GM12878 (cell line): Measurements from ENCODE around the gene ANO2. TPM values are rescaled to one million over a fixed set of nuclear protein-coding genes. Genes with fewer than 3 reads are reported as not detected.

Source experiments
- ATAC-seq: fragments of 200-7000 bp; cut with Tn5 transposase; 3 replicates; pipeline ENCODE4 v1.9.1; 2020; ENCODE audit warnings: mild to moderate bottlenecking, moderate library complexity
- BruUV-seq: library from RNA; stranded (reverse); fragments of 400-500 nt; replicated peaks from 2 replicates; lab custom pipeline; 2021; lab: Mats Ljungman, UMichigan
- CTCF ChIA-PET: fragments of 300-600 bp; sonication (Branson Sonifier 250); formaldehyde crosslinking; extraction: SDS; loops from one replicate; lab custom pipeline; 2021; ENCODE audit warnings: inconsistent platforms; lab: Yijun Ruan, JAX
- POLR2A ChIA-PET: fragments of 350-600 bp; formaldehyde crosslinking; extraction: SDS; loops from one replicate; lab custom pipeline; 2021; ENCODE audit warnings: inconsistent platforms; lab: Charles Lee
- RAD21 ChIA-PET: fragments of 300-600 bp; sonication (Branson Sonifier 250); formaldehyde crosslinking; loops from one replicate; lab custom pipeline; 2023; ENCODE audit warnings: antibody characterized with exemption; ENCODE audit not compliant: unreplicated experiment; lab: Charles Lee
- SMC1A ChIA-PET: fragments of 300-600 bp; sonication (Branson Sonifier 250); formaldehyde crosslinking; loops from one replicate; lab custom pipeline; 2023; ENCODE audit not compliant: unreplicated experiment, uncharacterized antibody; lab: Charles Lee
- DNase-seq: peaks from one replicate; pipeline ENCODE4 v3.0.0-alpha.2; 2011; ENCODE audit warnings: low read depth, low spot score
- FAIRE-seq: peaks from 3 replicates; lab custom pipeline; 2011; peaks lifted over from hg19 to GRCh38; lab: Jason Lieb, UNC
- H2AFZ ChIP-seq: 2 replicates; pipeline ENCODE4 v1.6.0; 2011; ENCODE audit warnings: low read depth, low read length, control low read depth; ENCODE audit not compliant: control insufficient read depth
- H3K27ac ChIP-seq: 2 replicates; pipeline ENCODE4 v1.5.1; 2011; ENCODE audit warnings: control low read depth; ENCODE audit not compliant: control insufficient read depth, insufficient read depth
- H3K27me3 ChIP-seq, 2 experiments: replicated peaks in 1 of 2; 2 replicates each; pipeline versions ENCODE4 v1.6.0 to v1.6.1; 2011; ENCODE audit warnings: low read length in 1 of 2; ENCODE audit not compliant: control insufficient read depth in 2 of 2, insufficient read depth in 2 of 2
- H3K36me3 ChIP-seq, 2 experiments: 2 replicates each; pipeline ENCODE4 v1.5.1; 2011; ENCODE audit warnings: low read length in 1 of 2; ENCODE audit not compliant: control insufficient read depth in 2 of 2, insufficient read depth in 2 of 2
- H3K4me1 ChIP-seq: 2 replicates; pipeline ENCODE4 v1.6.1; 2011; ENCODE audit warnings: mild to moderate bottlenecking, low read length, moderate library complexity, mixed read lengths; ENCODE audit not compliant: control insufficient read depth, insufficient read depth
- H3K4me2 ChIP-seq: 2 replicates; pipeline ENCODE4 v1.6.0; 2011; ENCODE audit warnings: control low read depth; ENCODE audit not compliant: control insufficient read depth, insufficient read depth
- H3K4me3 ChIP-seq: fragments of 200-600 bp; sonication (generic); 2 replicates; pipeline ENCODE4 v1.5.1; 2016
- H3K79me2 ChIP-seq: 2 replicates; pipeline ENCODE4 v1.6.0; 2011; ENCODE audit warnings: low read length; ENCODE audit not compliant: control insufficient read depth, insufficient read depth
- H3K9ac ChIP-seq: 2 replicates; pipeline ENCODE4 v1.8.0; 2011; ENCODE audit warnings: low read length, control low read depth, mixed read lengths; ENCODE audit not compliant: control insufficient read depth, insufficient read depth
- H3K9me3 ChIP-seq: replicated peaks from 3 replicates; pipeline ENCODE4 v1.5.1; 2011; ENCODE audit warnings: mild to moderate bottlenecking, low read length; ENCODE audit not compliant: control insufficient read depth, insufficient read depth
- H4K20me1 ChIP-seq: 2 replicates; pipeline ENCODE4 v1.6.0; 2011; ENCODE audit not compliant: control insufficient read depth, insufficient read depth
- ATF7 ChIP-seq: fragments of 450-650 bp; IDR thresholded peaks from 2 replicates; pipeline ENCODE4 v1.6.1; 2016; ENCODE audit warnings: low read depth, mild to moderate bottlenecking
- CREM ChIP-seq: IDR thresholded peaks from 2 replicates; pipeline ENCODE4 v1.6.1; 2014; ENCODE audit warnings: antibody characterized with exemption, low read depth
- DPF2 ChIP-seq: fragments of 450-650 bp; IDR thresholded peaks from 2 replicates; pipeline ENCODE4 v1.6.1; 2017; ENCODE audit warnings: mild to moderate bottlenecking
- KLF5 ChIP-seq: fragments of 450-650 bp; IDR thresholded peaks from 2 replicates; pipeline ENCODE4 v1.6.1; 2014; ENCODE audit warnings: mild to moderate bottlenecking; ENCODE audit not compliant: partially characterized antibody
- NR2C2 ChIP-seq: IDR thresholded peaks from 2 replicates; pipeline ENCODE4 v1.6.1; 2011; ENCODE audit warnings: borderline replicate concordance, low read depth; ENCODE audit not compliant: control insufficient read depth, insufficient read length
- NRF1 ChIP-seq: conservative IDR thresholded peaks from 2 replicates; pipeline ENCODE4 v1.6.1; 2011; ENCODE audit warnings: mild to moderate bottlenecking, low read depth, low read length, improper control_type of control experiment
- PML ChIP-seq: IDR thresholded peaks from 2 replicates; pipeline ENCODE4 v1.6.1; 2012; ENCODE audit warnings: low read length, inconsistent platforms
- POLR2A ChIP-seq: IDR thresholded peaks from 2 replicates; pipeline ENCODE4 v1.6.1; 2011; ENCODE audit warnings: low read depth, mild to moderate bottlenecking, low read length
- POLR2AphosphoS5 ChIP-seq: IDR thresholded peaks from 2 replicates; pipeline ENCODE4 v1.6.1; 2011; ENCODE audit warnings: mild to moderate bottlenecking, low read length, inconsistent platforms
- SMAD1 ChIP-seq: fragments of 450-650 bp; IDR thresholded peaks from 2 replicates; pipeline ENCODE4 v1.6.1; 2018; ENCODE audit warnings: mild to moderate bottlenecking, low read depth; ENCODE audit not compliant: partially characterized antibody
- SMARCA5 ChIP-seq: fragments of 450-650 bp; IDR thresholded peaks from 2 replicates; pipeline ENCODE4 v1.6.1; 2017; ENCODE audit warnings: mild to moderate bottlenecking
- WGBS: methylation state at CpG from one replicate; pipeline ENCODE4 v1.1.6; 2016; ENCODE audit warnings: low lambda C conversion rate; ENCODE audit not compliant: insufficient replicate concordance, insufficient coverage; ENCODE audit errors: missing lambda C conversion rate; 5-methylcytosine and 5-hydroxymethylcytosine counted together
- in situ Hi-C: fragments of 300-500 bp; cut with MboI; formaldehyde crosslinking; loops from 9 replicates; pipeline ENCODE4 v1.14.3; 2018; ENCODE audit warnings: mixed read lengths
- intact Hi-C: fragments of 100-400 bp; cut with micrococcal nuclease; formaldehyde crosslinking; loops from one replicate; pipeline ENCODE4 v1.14.2; 2022; ENCODE audit not compliant: unreplicated experiment
- polyA plus RNA-seq, 11 experiments: library from polyadenylated mRNA; depleted of rRNA in 4 of 11; unstranded in 6 of 11; stranded (reverse) in 5 of 11; fragments of >200 nt; fragmentation: Nextera tagmentation in 4 of 11; fragmentation: Illumina TruSeq in 1 of 11; extraction: Ambion mirVana in 4 of 11; extraction: Trizol in 1 of 11; gene quantifications; 1 replicate in 1 of 11; 2 replicates in 10 of 11; pipeline versions ENCODE4 v1.2.1 to v1.2.3, GENCODE V29; 2011 to 2016; ENCODE audit warnings: inconsistent platforms in 2 of 11, missing spikeins in 2 of 11, low read depth in 1 of 11
- total RNA-seq, 4 experiments: library from RNA; depleted of rRNA in 3 of 4; stranded (reverse); fragments of >200 nt in 3 of 4; fragmentation: Illumina TruSeq in 1 of 4; extraction: Trizol in 1 of 4; gene quantifications; 2 replicates each; pipeline versions ENCODE4 v1.2.1 to v1.2.3, GENCODE V29; 2013 to 2021
- TF ChIP-seq, protein P1 (sequence below): fragments of 450-650 bp; IDR thresholded peaks from 2 replicates; pipeline ENCODE4 v1.6.1; 2018; ENCODE audit warnings: mild to moderate bottlenecking, low read depth, moderate library complexity; ENCODE audit not compliant: partially characterized antibody
- TF ChIP-seq, protein P2 (sequence below): IDR thresholded peaks from 2 replicates; pipeline ENCODE4 v1.6.1; 2012; ENCODE audit warnings: low read depth, low read length, improper control_type of control experiment
- TF ChIP-seq, protein P3 (sequence below): fragments of 150-350 bp; IDR thresholded peaks from 2 replicates; pipeline ENCODE4 v1.6.1; 2016; ENCODE audit warnings: low read depth, low read length

ANO2 gene
- total and polyA plus RNA-seq, 10 of the 15 experiments (the other 5 are each of a cell fraction or from before 2014, with no cell fraction given) = not detected

DNA sequence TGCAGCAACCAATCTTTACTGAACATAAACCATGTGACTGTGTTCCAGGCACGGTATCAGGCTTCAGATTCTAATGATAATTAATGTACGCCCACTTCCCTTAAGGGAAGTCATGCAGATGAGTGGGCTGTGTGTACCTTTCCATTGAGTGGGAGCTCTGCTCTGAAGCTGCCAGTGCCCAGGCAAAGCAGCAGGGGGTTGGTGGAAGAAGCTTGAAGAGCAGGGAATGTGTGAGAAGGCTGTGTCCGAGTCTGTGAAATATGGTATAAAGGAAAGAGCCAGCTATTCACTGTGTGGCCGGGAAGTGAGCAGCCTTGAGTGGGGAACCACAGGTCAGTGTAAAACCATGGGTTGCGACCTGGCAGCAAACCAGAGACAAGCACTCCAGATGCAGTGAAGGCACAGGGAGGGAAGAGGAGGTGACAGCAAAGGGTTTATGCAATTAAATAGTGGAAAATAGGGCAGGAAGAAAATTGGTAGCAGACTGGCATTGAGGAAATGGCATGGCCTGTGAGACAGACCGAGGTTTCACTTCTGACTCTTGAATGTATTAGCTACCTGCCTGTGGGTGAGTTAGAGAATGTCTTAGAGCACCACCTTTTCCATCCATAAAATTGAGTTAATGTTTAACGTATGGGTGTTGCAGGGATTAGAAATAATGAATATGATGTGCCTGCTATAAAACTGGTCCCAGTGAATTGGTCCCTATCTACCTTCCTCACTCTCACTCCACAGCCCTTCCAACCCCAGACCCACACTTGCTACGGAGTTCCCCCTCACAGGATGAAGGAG, 396.7 kb downstream of the ANO2 start:
- ChIA-PET SMC1A (no interaction called here), RAD21 (no interaction called here), POLR2A (no interaction called here), CTCF (no interaction called here)
- Histone ChIP-seq H3K9me3 (no peaks in the 10 kb centered on the region), H4K20me1 (no peaks in the 10 kb centered on the region), H3K27ac (no peak overlapping the region), H3K79me2 (no peaks in the 10 kb centered on the region), H3K36me3 (no peaks in the 10 kb centered on the region), H3K27me3 (no peaks in the 10 kb centered on the region; a peak in 1 of 4 replicates), H3K4me1 (no peaks in the 10 kb centered on the region), H2AFZ (no peak overlapping the region), H3K4me3 (no peak overlapping the region), H3K4me2 (no peak overlapping the region), H3K9ac (no peak overlapping the region)
- FAIRE-seq = no peak
- DNase-seq = no peak
- ATAC-seq = no peak
- in situ Hi-C loops (no loop called here), intact Hi-C loops (no loop called here)
- BruUV-seq = no TSS peak
- WGBS = 23% methylated on average over 8 of the region's 8 CpGs
- no peak for TF ChIP-seq DPF2
- TF ChIP-seq, protein P1, sequence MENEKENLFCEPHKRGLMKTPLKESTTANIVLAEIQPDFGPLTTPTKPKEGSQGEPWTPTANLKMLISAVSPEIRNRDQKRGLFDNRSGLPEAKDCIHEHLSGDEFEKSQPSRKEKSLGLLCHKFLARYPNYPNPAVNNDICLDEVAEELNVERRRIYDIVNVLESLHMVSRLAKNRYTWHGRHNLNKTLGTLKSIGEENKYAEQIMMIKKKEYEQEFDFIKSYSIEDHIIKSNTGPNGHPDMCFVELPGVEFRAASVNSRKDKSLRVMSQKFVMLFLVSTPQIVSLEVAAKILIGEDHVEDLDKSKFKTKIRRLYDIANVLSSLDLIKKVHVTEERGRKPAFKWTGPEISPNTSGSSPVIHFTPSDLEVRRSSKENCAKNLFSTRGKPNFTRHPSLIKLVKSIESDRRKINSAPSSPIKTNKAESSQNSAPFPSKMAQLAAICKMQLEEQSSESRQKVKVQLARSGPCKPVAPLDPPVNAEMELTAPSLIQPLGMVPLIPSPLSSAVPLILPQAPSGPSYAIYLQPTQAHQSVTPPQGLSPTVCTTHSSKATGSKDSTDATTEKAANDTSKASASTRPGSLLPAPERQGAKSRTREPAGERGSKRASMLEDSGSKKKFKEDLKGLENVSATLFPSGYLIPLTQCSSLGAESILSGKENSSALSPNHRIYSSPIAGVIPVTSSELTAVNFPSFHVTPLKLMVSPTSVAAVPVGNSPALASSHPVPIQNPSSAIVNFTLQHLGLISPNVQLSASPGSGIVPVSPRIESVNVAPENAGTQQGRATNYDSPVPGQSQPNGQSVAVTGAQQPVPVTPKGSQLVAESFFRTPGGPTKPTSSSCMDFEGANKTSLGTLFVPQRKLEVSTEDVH = no peak
- TF ChIP-seq SMARCA5 = no peak
- no peak for TF ChIP-seq NRF1
- TF ChIP-seq KLF5 = no peak
- no peak for TF ChIP-seq NR2C2
- TF ChIP-seq, protein P2, sequence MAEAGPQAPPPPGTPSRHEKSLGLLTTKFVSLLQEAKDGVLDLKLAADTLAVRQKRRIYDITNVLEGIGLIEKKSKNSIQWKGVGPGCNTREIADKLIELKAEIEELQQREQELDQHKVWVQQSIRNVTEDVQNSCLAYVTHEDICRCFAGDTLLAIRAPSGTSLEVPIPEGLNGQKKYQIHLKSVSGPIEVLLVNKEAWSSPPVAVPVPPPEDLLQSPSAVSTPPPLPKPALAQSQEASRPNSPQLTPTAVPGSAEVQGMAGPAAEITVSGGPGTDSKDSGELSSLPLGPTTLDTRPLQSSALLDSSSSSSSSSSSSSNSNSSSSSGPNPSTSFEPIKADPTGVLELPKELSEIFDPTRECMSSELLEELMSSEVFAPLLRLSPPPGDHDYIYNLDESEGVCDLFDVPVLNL = no peak
- no peak for TF ChIP-seq PML
- TF ChIP-seq POLR2A = no peak
- TF ChIP-seq SMAD1 = no peak
- TF ChIP-seq POLR2AphosphoS5 = no peak
- TF ChIP-seq, protein P3, sequence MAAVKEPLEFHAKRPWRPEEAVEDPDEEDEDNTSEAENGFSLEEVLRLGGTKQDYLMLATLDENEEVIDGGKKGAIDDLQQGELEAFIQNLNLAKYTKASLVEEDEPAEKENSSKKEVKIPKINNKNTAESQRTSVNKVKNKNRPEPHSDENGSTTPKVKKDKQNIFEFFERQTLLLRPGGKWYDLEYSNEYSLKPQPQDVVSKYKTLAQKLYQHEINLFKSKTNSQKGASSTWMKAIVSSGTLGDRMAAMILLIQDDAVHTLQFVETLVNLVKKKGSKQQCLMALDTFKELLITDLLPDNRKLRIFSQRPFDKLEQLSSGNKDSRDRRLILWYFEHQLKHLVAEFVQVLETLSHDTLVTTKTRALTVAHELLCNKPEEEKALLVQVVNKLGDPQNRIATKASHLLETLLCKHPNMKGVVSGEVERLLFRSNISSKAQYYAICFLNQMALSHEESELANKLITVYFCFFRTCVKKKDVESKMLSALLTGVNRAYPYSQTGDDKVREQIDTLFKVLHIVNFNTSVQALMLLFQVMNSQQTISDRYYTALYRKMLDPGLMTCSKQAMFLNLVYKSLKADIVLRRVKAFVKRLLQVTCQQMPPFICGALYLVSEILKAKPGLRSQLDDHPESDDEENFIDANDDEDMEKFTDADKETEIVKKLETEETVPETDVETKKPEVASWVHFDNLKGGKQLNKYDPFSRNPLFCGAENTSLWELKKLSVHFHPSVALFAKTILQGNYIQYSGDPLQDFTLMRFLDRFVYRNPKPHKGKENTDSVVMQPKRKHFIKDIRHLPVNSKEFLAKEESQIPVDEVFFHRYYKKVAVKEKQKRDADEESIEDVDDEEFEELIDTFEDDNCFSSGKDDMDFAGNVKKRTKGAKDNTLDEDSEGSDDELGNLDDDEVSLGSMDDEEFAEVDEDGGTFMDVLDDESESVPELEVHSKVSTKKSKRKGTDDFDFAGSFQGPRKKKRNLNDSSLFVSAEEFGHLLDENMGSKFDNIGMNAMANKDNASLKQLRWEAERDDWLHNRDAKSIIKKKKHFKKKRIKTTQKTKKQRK = no peak
- TF ChIP-seq CREM = no peak
- no peak for TF ChIP-seq ATF7
